Cardiac fibroblast (primary cell): ENCODE results near the gene RHCE.

Source experiments
- DNase-seq, 2 donors: peaks; one replicate each; pipeline versions ENCODE4 v3.0.0 to v3.0.0-alpha.2; 2010; ENCODE audit warnings: low read depth in 2 of 2
- H3K4me3 ChIP-seq, 2 donors: replicated peaks in 1 of 2; 1 replicate in 1 of 2; 2 replicates in 1 of 2; pipeline ENCODE4 v1.5.1; 2011; ENCODE audit warnings: low read depth in 2 of 2, low read length in 2 of 2, mild to moderate bottlenecking in 2 of 2, moderate library complexity in 1 of 2
- CTCF ChIP-seq: IDR thresholded peaks from one replicate; pipeline ENCODE4 v1.5.1; 2011; ENCODE audit warnings: low read depth, mild to moderate bottlenecking, low read length, inconsistent platforms

RHCE gene

GRCh38 chr1:25355841-25356395 lies 64.7 kb downstream of the RHCE start:
- TF ChIP-seq CTCF, result no peak
- no peak for DNase-seq
- no peak overlapping the region for H3K4me3 ChIP-seq

DNA sequence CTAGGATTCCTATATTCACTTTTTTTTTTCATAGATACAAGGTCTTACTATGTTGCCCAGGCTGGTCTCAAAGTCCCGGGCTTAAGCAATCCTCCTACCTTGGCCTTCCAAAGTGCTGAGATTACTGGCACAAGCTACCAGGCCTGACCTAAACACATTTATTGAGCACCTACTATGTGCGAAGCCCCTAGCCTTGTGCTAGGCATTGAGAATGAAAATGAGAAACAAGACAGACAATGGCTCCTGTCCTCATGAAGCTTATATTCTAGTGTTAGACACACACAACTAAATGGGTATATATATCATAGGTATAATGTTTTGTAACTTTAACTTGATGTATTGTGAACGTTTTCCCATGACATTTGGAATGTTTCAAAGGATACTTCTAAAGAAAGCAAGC lies 71.0 kb downstream of the RHCE start:
- no peak overlapping the region for H3K4me3 ChIP-seq
- no peak for DNase-seq
- no peak for TF ChIP-seq CTCF

DNA sequence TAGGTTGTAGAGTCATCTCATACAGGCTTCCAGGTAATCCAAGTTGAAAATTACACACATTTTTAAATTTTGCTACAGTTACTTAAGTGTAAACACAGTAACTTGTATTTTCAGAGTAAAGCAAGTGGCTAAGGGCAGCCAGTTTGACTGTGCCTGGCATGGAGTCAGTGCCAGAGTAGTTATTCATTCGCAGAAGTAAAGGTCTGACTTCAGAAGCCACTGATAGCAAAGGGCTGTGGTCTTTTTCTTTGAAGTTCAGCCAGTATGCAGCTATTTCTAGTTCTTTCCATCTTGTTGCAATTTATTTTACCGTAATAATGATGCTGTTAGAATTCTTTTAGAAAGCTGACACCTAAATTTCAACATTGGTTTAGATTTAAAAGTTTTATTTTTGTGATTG lies 73.1 kb downstream of the RHCE start:
- DNase-seq, result no peak
- no peak for TF ChIP-seq CTCF

GRCh38 chr1:25343872-25344271 lies 76.8 kb downstream of the RHCE start:
- no peak overlapping the region for H3K4me3 ChIP-seq
- TF ChIP-seq CTCF, result no peak
- DNase-seq, result peak; percentile 72 to 77

More for the DNA sequence above, 73.1 kb downstream of the RHCE start:
- no peak overlapping the region for H3K4me3 ChIP-seq

- TF ChIP-seq CTCF, result no peak
- no peak for DNase-seq
- no peak overlapping the region for H3K4me3 ChIP-seq
Observed at GRCh38 chr1:25342846-25343245, 77.8 kb downstream of the RHCE start.

- H3K4me3 ChIP-seq, result no peak overlapping the region
- no peak for TF ChIP-seq CTCF
- DNase-seq, result no peak
Observed at GRCh38 chr1:25341746-25342145, 78.9 kb downstream of the RHCE start.

- peak in 1 of 2 donors; percentile 25 for DNase-seq
Observed at GRCh38 chr1:25338986-25339385, 81.6 kb downstream of the RHCE start.

More at GRCh38 chr1:25338986-25339385, 81.6 kb downstream of the RHCE start:
- TF ChIP-seq CTCF, result no peak
- peak overlapping the region; percentile 95 to 97 for H3K4me3 ChIP-seq
